T-helper 2 cell treated with Interferon-gamma antibody and Interleukin-4, amounts not matched to agents 100 ng/mL and 5 ng/mL, for 36 hours (primary cell): Measurements from ENCODE around the gene AUNIP. TPM values are rescaled to one million over a fixed set of nuclear protein-coding genes. Genes with fewer than 3 reads are reported as not detected.

Experiments used
- intact Hi-C: fragments of 100-400 bp; cut with micrococcal nuclease; formaldehyde crosslinking; loops from one replicate; pipeline ENCODE4 v1.15.1; 2023
- total RNA-seq: library from RNA; stranded (reverse); gene quantifications from 2 replicates; pipeline ENCODE4 v1.2.3, GENCODE V29; 2022

AUNIP gene, protein sequence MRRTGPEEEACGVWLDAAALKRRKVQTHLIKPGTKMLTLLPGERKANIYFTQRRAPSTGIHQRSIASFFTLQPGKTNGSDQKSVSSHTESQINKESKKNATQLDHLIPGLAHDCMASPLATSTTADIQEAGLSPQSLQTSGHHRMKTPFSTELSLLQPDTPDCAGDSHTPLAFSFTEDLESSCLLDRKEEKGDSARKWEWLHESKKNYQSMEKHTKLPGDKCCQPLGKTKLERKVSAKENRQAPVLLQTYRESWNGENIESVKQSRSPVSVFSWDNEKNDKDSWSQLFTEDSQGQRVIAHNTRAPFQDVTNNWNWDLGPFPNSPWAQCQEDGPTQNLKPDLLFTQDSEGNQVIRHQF
- 6.5 and 6.6 TPM in 2 replicates for total RNA-seq

GRCh38 chr1:25858906-25859789, at the start of gene AUNIP:
Gene AUNIP, minus strand, starts transcription at chr1:25859457. Its CDS starts 100 bp downstream, at chr1:25859357.
- intact Hi-C loops = loop anchor here (1.0 kb wide), 2 partner anchors 39 to 46 kb away; no protein-coding TSS in a partner anchor

- intact Hi-C loops = loop anchor here (5.0 kb wide), 2 partner anchors 203 to 398 kb away; partner anchors contain the start of genes PDIK1L and UBXN11
Observed at GRCh38 chr1:25909040-25909439, 49.8 kb upstream of the AUNIP start.

- intact Hi-C loops = loop anchor here (5.0 kb wide), 2 partner anchors 204 to 399 kb away; partner anchors contain the start of genes PDIK1L and UBXN11
Observed at GRCh38 chr1:25908161-25908560, 48.9 kb upstream of the AUNIP start.

DNA sequence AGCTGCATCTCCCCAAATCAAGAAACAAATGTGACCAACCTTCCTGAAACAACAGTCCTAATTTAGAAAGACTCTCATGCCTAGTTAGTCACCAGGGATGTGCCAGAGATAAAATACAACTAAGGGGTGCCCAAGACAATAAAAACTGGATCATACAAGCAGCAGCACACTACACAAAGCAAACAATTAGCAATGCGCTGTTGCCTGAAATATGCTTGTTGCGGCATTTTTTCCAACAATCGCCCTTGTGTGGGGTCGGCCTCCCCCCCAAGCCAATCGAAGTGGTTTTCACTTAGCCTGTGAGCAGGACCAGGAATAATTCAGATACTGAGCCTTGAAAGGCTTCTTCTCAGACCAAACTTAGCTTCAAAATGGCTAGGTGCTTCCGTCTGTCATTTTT, 48.3 kb upstream of the AUNIP start:
- intact Hi-C loops = loop anchor here (5.0 kb wide), 2 partner anchors 205 to 400 kb away; partner anchors contain the start of genes PDIK1L and UBXN11

DNA sequence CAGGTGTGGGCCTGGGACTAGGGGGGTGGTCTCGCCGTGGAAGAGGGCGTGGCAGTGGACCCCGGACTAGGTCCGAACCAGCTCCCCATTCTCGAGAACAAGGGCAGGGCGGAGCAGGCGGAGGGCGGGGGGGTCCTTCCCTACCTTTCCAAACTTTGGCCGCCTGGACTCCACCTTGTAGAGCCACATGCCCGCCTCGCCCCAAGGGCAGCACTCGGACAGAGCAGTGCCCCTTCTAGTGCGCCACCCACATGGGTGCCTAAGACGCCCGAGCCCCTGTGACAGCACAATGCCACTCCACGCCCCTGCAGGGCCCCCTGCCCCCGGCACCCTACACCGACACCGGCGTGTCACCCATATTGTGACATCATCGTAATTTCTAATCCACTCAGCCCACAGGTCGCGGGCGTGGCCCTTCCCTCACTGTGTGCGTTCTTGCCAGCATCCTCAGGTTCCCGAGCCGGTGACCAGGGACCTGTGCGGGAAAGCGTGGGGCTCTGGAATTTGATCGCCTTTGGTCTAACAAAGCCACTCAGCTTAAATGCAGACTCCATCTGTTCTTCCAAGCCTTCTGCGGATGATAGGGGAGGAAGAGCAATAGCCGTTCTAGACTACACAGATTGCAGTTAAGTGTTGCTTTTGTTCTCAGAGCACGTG, 47.5 kb upstream of the AUNIP start:
- intact Hi-C loops = loop anchor here (5.0 kb wide), 2 partner anchors 206 to 401 kb away; partner anchors contain the start of genes PDIK1L and UBXN11

DNA sequence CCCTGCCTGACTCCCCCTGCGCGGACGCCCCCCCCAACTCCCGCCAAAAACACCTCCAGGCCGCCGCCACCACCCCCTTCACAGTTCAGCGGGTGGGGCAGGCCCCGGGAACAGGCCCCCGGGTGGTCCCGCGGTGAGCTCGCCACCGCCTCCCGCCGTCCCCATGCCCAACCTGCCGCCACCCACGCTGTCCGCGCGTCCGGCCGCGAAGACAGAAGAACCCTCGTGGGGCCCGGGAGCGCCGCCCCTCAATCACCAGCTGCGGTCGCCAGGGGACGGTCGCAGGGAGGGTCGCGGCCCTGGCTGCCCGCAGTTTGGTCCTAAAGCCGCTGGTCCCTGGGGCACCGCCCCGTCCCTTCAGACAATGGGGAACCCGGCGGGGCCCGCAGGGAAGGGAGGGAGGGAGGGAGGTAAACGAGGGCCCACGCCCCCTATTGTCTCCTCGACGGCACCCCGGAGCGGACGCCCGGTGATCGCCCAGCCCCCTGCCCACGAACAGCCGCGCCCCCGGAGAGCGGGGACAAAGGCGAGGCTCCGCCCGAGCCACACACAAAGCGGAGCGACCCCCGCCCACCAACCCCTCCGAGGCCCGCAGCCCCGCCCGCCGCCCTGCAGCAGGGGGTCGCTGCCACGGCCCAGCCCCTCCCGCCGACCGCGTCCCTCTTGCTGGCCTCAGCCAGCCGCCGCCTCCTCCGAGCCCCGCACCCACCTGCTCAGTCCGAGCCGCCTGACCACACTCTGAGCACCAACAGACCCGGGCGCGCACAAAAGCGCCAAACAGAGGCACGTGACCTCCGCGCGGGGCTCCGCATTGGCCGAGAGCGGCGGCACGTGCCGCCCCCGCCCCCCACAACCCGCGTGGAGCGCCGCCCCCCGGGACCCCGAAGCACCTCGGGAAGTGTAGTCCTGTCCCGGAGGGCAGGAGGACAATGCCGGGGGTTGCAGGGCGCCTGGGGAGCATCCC, 46.7 kb upstream of the AUNIP start, which contains the start of gene STMN1:
TSS of gene STMN1 (minus strand) at position 740 of the 964 bp plus-strand sequence. CDS start 1,743 bp downstream, outside the sequence.
- intact Hi-C loops = loop anchor here (1.0 to 5.0 kb wide), 6 partner anchors 11 to 526 kb away; partner anchors contain the start of genes AUNIP, DHDDS, PAFAH2 and PDIK1L

DNA sequence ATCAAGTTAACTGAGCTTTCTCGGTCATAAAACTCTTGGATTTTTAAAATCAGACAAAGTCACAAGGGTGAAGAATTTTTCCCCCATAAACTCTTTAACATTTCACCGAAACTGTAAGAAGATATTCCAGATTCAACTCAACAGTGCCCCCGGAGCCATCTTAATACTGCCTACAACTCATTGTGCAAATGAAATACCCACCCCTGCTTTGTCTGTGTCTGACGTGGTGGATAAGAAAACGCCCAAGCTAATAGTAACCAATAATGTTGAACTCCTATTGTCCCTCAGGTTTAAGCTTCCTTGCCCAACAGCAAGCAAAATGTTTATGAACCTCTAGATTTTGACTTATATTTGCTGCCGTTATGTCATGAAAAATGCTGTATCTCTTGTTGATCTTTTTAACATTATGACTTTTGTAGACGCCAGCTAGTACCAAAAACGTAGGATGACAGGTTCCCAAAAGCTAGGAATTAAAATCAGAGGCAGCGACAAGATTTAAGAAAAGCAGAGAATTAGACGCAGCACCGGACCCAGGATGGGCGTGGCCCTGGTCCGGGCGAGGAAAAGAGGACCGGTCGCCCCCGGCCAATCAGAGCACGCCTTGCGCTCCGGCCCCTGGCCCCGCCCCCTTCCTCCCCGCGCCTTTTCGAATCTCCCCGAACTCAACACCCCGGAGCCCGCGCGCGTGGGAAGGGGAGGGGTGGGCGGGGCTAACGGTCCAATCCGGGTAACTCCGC, 45.9 kb upstream of the AUNIP start:
- intact Hi-C loops = loop anchor here (1.0 to 5.0 kb wide), 6 partner anchors 10 to 527 kb away; partner anchors contain the start of genes AUNIP, DHDDS, PAFAH2 and PDIK1L

DNA sequence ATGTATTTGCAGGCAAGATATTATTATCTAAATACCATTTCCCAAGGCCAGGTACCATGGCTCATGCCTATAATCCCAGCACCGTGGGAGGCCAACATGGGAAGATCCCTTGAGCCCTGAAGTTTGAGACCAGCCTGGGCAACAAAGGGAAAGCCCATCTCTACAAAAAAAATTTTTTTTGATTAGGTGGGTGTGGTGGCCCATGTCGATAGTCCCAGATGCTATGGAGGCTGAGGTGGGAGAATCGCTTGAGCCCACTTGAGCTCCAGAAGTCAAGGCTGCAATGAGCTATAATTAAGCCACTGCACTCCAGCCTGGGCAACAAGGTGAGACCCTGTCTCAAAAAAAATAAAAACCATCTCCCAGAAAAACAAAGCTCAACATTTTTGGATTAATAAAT, 44.7 kb upstream of the AUNIP start:
- intact Hi-C loops = no loop called here

DNA sequence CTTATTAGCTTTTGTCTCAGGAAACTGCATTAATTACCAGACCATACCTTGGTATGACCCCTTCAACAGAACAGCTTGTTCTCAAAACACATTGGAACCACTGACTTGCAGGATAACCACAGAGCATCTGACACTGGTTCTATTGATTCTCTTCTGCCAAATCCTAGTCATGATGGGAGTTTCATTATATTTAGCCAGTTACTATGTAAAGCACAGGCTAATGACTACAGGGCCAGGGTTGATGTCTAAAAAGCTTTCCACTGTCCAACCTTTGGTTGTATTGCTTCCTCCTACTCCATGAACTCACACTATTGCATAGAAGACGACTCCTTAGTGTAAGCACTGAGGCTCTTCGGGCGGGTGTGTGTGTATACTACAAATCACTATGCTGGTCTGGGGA, 43.2 kb upstream of the AUNIP start:
- intact Hi-C loops = no loop called here

DNA sequence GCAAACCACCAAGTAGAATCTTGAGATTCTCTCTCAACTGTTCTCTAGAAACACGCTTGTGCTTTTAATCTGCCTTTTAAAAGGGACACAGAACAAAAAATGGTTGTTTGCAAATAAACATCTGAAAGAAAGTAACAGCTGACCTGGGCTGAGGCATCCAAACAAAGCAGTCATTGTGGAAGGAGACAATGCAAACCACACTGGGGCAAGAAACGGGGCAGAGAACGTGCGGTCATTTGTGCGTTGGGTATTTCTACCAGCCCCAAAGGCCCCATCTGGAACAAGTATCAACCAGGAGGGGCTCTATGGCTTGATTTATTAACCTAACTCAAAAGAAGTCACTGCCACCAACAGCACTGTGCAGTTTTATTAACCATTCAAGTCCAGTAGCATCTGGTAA, 41.0 kb upstream of the AUNIP start:
- intact Hi-C loops = no loop called here

GRCh38 chr1:25899792-25900191, 40.5 kb upstream of the AUNIP start:
- intact Hi-C loops = no loop called here

- intact Hi-C loops = no loop called here
Observed at GRCh38 chr1:25898223-25899015, 39.2 kb upstream of the AUNIP start.

DNA sequence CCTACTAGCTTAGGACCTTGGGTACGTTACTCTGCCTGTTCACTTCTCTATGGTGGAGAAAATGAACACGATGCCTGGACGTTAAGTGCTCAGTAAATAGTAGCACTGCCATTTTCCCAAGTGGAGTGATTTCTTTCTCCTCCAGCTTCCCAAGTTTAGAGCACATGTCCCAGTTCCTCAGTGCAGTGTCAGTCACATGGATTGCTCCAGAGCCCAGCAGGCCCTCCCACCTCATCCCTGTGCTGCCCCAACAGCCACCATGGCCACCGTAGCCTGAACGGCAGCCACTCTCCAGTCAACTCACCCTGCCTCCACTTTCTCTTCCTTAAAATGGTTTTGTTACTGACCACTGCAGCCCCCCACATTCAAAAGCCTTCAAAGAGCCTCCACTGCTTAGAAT, 38.5 kb upstream of the AUNIP start:
- intact Hi-C loops = no loop called here

- intact Hi-C loops = no loop called here
Observed at GRCh38 chr1:25896266-25896665, 37.0 kb upstream of the AUNIP start.

DNA sequence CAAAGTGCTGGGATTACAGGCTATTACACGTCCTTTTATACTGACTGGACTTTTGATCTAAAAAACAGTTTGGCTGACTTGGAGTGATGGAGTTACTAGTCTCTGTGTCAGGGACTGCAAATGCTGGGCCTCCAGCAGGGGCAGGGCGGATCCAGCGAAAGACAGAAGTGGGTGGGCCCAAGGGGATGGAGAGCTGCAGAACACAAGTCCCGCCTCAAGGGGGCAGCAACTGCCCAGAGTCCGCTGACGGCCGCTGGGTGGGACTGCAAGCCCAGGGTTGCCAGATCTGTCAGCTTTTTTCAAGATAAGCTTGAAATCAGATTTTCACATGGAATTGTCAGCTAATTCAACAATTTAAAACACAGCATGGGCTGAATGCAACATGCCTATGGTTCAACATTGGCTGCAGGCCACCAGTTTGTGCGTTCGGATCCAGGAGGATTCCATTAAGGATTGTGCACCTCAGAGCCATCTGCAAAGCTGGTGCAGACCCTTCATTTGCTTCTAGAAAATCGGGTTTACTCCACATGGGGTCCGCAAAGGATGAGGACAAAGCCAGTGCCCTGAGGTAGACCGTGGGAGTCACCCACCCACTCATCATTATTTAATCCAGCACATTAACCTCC, 36.2 kb upstream of the AUNIP start:
- intact Hi-C loops = loop anchor here (1.0 kb wide), 2 partner anchors 10 to 103 kb away; partner anchors contain the start of gene PAFAH2

DNA sequence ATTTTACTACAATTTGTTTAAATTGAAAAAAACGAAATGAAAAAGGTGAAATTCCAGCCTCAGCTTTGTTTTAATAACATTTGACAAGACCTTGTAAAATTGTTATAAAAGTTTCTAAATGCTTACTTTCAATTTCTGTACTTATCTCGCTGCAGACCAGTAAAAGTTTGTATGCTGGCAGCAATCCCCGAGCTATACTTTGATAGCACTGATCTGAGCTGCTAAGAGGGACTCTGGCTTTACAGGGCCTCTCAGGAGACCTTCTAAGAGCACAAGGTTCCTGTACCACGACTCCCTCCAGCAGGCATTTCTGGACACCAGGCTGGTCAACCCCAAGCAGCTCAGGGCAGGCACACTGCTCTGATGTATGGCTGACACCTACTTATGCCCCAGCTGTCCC, 33.9 kb upstream of the AUNIP start:
- intact Hi-C loops = no loop called here

DNA sequence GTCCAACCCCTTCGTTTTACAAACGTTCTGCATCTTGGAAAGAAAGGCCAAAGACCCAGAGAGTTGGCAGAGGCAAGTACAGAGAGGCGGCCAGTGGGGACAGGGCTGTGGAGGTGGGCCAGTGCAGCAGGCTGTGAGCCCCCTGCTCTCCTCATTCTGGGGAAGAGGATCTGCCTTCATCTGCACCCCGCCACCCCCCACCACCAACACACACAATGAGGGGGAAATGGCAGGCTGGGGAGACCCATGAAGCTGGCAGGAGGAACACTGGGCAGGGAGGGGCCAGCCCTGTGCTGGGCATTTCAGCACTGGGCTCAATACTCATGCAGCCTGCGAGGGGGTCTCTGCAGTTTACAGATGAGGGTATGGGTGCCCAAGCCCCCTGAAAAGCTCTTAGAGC, 32.3 kb upstream of the AUNIP start:
- intact Hi-C loops = no loop called here
